NOMO-1 (cell line): ENCODE results near the gene SLC13A5.

ENCODE experiments used
- DNase-seq, 2 experiments: peaks; one replicate each; lab custom pipeline; 2025; ENCODE audit not compliant: unreplicated experiment in 2 of 2; lab: John Stamatoyannopoulos, UW

Gene SLC13A5

GRCh38 chr17:6640536-6641246, 72.5 kb downstream of the SLC13A5 start, which contains the start of the genes KIAA0753 and TXNDC17:
TSS of gene KIAA0753 (minus strand) at chr17:6640711. CDS start at chr17:6635103, 5,608 bp downstream.
TSS of gene TXNDC17 (plus strand) at chr17:6641060. CDS start at chr17:6641083, 23 bp downstream.
- DNase-seq: peak; percentile 91 to 92

- DNase-seq: peak; percentile 22 to 32
These were observed 73.3 kb downstream of the SLC13A5 start for GRCh38 chr17:6639586-6640535.

GRCh38 chr17:6639014-6639585, 74.1 kb downstream of the SLC13A5 start:
- no peak for DNase-seq

GRCh38 chr17:6638046-6638908, 74.9 kb downstream of the SLC13A5 start:
- DNase-seq: no peak

GRCh38 chr17:6637458-6637840, 75.7 kb downstream of the SLC13A5 start:
- no peak for DNase-seq

- DNase-seq: no peak
These were observed 76.3 kb downstream of the SLC13A5 start for GRCh38 chr17:6636616-6637457.

- DNase-seq: no peak
These were observed 77.1 kb downstream of the SLC13A5 start for GRCh38 chr17:6636105-6636504.
